ENCODE results near the gene UBL4B.

The UBL4B gene

GRCh38 chr1:110150330-110151174, 38.3 kb downstream of the UBL4B start, which contains the start of gene SLC6A17 (continued):
- peak; percentile 73 for TF ChIP-seq ZNF692 (tag by site-specific recombination; IDR thresholded peaks at IDR 0.05)
- TF ChIP-seq, protein P1, sequence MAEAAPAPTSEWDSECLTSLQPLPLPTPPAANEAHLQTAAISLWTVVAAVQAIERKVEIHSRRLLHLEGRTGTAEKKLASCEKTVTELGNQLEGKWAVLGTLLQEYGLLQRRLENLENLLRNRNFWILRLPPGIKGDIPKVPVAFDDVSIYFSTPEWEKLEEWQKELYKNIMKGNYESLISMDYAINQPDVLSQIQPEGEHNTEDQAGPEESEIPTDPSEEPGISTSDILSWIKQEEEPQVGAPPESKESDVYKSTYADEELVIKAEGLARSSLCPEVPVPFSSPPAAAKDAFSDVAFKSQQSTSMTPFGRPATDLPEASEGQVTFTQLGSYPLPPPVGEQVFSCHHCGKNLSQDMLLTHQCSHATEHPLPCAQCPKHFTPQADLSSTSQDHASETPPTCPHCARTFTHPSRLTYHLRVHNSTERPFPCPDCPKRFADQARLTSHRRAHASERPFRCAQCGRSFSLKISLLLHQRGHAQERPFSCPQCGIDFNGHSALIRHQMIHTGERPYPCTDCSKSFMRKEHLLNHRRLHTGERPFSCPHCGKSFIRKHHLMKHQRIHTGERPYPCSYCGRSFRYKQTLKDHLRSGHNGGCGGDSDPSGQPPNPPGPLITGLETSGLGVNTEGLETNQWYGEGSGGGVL (tag by site-specific recombination; IDR thresholded peaks at IDR 0.05) = peak; percentile 45; the same call in 1 of the 2 replicates
- TF ChIP-seq, protein P2, sequence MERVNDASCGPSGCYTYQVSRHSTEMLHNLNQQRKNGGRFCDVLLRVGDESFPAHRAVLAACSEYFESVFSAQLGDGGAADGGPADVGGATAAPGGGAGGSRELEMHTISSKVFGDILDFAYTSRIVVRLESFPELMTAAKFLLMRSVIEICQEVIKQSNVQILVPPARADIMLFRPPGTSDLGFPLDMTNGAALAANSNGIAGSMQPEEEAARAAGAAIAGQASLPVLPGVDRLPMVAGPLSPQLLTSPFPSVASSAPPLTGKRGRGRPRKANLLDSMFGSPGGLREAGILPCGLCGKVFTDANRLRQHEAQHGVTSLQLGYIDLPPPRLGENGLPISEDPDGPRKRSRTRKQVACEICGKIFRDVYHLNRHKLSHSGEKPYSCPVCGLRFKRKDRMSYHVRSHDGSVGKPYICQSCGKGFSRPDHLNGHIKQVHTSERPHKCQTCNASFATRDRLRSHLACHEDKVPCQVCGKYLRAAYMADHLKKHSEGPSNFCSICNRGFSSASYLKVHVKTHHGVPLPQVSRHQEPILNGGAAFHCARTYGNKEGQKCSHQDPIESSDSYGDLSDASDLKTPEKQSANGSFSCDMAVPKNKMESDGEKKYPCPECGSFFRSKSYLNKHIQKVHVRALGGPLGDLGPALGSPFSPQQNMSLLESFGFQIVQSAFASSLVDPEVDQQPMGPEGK (tag by site-specific recombination; IDR thresholded peaks at IDR 0.05) = peak; percentile 24; the same call in 1 of the 2 replicates
- peak; percentile 74 for TF ChIP-seq ZBTB20 (tag by site-specific recombination; IDR thresholded peaks at IDR 0.05)
- TF ChIP-seq GLIS2 (tag by site-specific recombination; IDR thresholded peaks at IDR 0.05) = peak; percentile 46; the same call in 1 of the 2 replicates
- TF ChIP-seq, protein P3, sequence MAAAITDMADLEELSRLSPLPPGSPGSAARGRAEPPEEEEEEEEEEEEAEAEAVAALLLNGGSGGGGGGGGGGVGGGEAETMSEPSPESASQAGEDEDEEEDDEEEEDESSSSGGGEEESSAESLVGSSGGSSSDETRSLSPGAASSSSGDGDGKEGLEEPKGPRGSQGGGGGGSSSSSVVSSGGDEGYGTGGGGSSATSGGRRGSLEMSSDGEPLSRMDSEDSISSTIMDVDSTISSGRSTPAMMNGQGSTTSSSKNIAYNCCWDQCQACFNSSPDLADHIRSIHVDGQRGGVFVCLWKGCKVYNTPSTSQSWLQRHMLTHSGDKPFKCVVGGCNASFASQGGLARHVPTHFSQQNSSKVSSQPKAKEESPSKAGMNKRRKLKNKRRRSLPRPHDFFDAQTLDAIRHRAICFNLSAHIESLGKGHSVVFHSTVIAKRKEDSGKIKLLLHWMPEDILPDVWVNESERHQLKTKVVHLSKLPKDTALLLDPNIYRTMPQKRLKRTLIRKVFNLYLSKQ (tag by site-specific recombination; IDR thresholded peaks at IDR 0.05; ENCODE audit: borderline replicate concordance) = no peak
- TF ChIP-seq ZSCAN16 (tag by site-specific recombination; IDR thresholded peaks at IDR 0.05) = 0 out of 2 replicates have a peak, but pooled peaks have one; percentile 11

DNA sequence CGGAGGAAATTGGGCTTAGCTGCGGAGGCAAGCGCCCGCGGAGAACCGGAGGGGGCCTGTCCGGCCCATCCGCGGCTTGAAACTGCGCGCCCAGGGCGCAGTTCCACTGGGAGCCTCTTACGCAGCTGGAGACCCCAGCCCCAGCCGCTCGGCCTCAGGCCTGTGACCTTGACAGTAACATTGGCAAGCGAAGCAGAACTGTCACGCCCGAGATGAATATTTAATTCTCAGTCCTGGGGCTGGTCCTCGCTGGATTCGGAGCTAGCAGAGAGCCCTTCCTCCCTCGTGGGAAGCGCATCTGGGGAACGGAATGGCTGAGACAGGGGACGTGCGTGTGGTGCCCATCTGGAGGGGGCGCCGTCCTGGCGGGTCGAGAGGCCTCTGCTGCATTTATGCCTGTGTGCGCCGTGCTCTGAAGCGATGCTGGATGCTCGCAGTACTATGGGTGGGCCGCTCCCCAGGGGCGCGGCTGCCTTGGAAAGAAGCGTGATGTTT, 39.0 kb downstream of the UBL4B start:
- TF ChIP-seq HOXA7 (CRISPR knock-in tag; IDR thresholded peaks at IDR 0.05; ENCODE audit: borderline replicate concordance) = no peak
- no peak for TF ChIP-seq ZNF785 (tag by site-specific recombination; IDR thresholded peaks at IDR 0.05)
- TF ChIP-seq ZNF16 (tag by site-specific recombination; IDR thresholded peaks at IDR 0.05; ENCODE audit: low read depth) = no peak
- TF ChIP-seq PRDM10 (tag by site-specific recombination; IDR thresholded peaks at IDR 0.05) = no peak
- TF ChIP-seq, protein P4, sequence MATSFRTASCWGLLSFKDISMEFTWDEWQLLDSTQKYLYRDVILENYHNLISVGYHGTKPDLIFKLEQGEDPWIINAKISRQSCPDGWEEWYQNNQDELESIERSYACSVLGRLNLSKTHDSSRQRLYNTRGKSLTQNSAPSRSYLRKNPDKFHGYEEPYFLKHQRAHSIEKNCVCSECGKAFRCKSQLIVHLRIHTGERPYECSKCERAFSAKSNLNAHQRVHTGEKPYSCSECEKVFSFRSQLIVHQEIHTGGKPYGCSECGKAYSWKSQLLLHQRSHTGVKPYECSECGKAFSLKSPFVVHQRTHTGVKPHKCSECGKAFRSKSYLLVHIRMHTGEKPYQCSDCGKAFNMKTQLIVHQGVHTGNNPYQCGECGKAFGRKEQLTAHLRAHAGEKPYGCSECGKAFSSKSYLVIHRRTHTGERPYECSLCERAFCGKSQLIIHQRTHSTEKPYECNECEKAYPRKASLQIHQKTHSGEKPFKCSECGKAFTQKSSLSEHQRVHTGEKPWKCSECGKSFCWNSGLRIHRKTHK (tag by site-specific recombination; IDR thresholded peaks at IDR 0.05) = no peak
- no peak for TF ChIP-seq YY2 (tag by site-specific recombination; IDR thresholded peaks at IDR 0.05)
- TF ChIP-seq ZNF184 (tag by site-specific recombination; IDR thresholded peaks at IDR 0.05) = no peak
- TF ChIP-seq ZBTB7A (tag by site-specific recombination; IDR thresholded peaks at IDR 0.05; ENCODE audit: low read depth) = no peak
- no peak for TF ChIP-seq SP3 (tag by site-specific recombination; IDR thresholded peaks at IDR 0.05)
- no peak for TF ChIP-seq ZNF335 (tag by site-specific recombination; conservative IDR thresholded peaks at IDR 0.05)
- CTCF ChIA-PET = interaction anchor here (1.0 kb wide), 1 partner anchor 33 kb away, joined by 4 read pairs; no protein-coding TSS in a partner anchor
- H3K4me3 ChIP-seq (ENCODE audit: low read depth, low read length) = no peak overlapping the region

More for the DNA sequence above, 39.0 kb downstream of the UBL4B start:
- H3K4me1 ChIP-seq (ENCODE audit: control insufficient read depth, insufficient read depth, low read length) = no peaks in the 10 kb centered on the region
- H3K36me3 ChIP-seq (ENCODE audit: control insufficient read depth in 2 of 2, insufficient read depth in 1 of 2, low read length in 2 of 2) = no peaks in the 10 kb centered on the region
- H3K27ac ChIP-seq (ENCODE audit: extremely low read depth, low read depth, low read length) = no peak overlapping the region
- H3K9me3 ChIP-seq (ENCODE audit: control insufficient read depth, insufficient read depth, low read depth, low read length) = no peaks in the 10 kb centered on the region
- POLR2A ChIA-PET = no interaction called here

Data from HEK293 (cell line).